Mucosa of rectum (tissue), 2 donors: ENCODE measurements around the gene PPP2R3B.
"Not testable (repeated sequence)": the region's sequence is repeated elsewhere in the genome, so short reads cannot be mapped to it uniquely, and the experiment has no call there.

Experiments used
- H3K27ac ChIP-seq, 2 donors: one replicate each; pipeline ENCODE4 v1.7.0; 2013; ENCODE audit warnings: inconsistent platforms in 2 of 2, low read depth in 2 of 2, low read length in 2 of 2
- H3K27me3 ChIP-seq, 2 donors: one replicate each; pipeline ENCODE4 v1.7.0; 2013; ENCODE audit warnings: low read length in 2 of 2; ENCODE audit not compliant: control insufficient read depth in 2 of 2, insufficient read depth in 2 of 2
- H3K36me3 ChIP-seq, 2 donors: one replicate each; pipeline ENCODE4 v1.7.0; 2013; ENCODE audit warnings: low read length in 2 of 2; ENCODE audit not compliant: control insufficient read depth in 2 of 2, insufficient read depth in 2 of 2
- H3K4me1 ChIP-seq, 2 donors: one replicate each; pipeline ENCODE4 v1.7.0; 2013; ENCODE audit warnings: low read length in 2 of 2, mild to moderate bottlenecking in 1 of 2; ENCODE audit not compliant: control insufficient read depth in 2 of 2, insufficient read depth in 2 of 2
- H3K4me3 ChIP-seq, 2 donors: one replicate each; pipeline ENCODE4 v1.7.0; 2013; ENCODE audit warnings: low read length in 2 of 2
- H3K9ac ChIP-seq, 2 donors: one replicate each; pipeline ENCODE4 v1.7.0; 2013; ENCODE audit warnings: low read length in 2 of 2, low read depth in 1 of 2, mild to moderate bottlenecking in 1 of 2
- H3K9me3 ChIP-seq, 2 donors: one replicate each; pipeline ENCODE4 v1.7.0; 2013; ENCODE audit warnings: low read length in 2 of 2; ENCODE audit not compliant: control insufficient read depth in 2 of 2
- donor health status: healthy.
- donor health status: Normal muscosa, but diverticular disease.

Gene PPP2R3B

GRCh38 chrX:386239-386767 is 404 bp downstream of the PPP2R3B start:
- Histone ChIP-seq H3K36me3 (no peaks in the 10 kb centered on the region), H3K4me3 (peak overlapping the region; percentile 89 to 91), H3K27me3 (no peaks in the 10 kb centered on the region), H3K27ac (peak overlapping the region; percentile 98 to 99), H3K9me3 (no peaks in the 10 kb centered on the region), H3K9ac (peak overlapping the region; percentile 94 to 95), H3K4me1 (peaks cover 0 to 6% of the 10 kb centered on the region in 2 donors)

GRCh38 chrX:385736-386135 is 971 bp downstream of the PPP2R3B start:
- H3K4me3 ChIP-seq: peak overlapping the region in 1 of 2 donors; percentile 89
- not testable (repeated sequence) for H3K27me3 ChIP-seq, H3K36me3 ChIP-seq, H3K9me3 ChIP-seq, H3K27ac ChIP-seq, H3K4me1 ChIP-seq, H3K9ac ChIP-seq

DNA sequence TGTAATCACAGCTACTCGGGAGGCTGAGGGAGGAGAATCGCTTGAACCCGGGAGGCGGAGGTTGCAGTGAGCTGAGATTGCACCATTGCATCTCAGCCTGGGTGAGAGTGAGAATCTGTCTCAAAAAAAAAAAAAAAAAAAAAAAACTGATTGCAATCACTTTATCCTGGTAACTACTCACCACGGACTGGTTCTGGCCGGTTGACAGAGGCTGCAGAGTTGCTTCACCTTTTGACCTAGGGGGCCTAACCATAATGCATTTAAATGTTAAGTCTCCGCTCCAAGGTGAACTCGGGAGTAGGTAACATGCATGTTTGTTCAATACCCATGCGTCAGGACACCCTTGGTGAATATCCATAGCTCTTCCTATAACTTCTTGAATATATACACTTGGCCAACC is 1.8 kb downstream of the PPP2R3B start:
- no peak overlapping the region for H3K9ac ChIP-seq
- peaks cover 0 to 6% of the 10 kb centered on the region in 2 donors for H3K4me1 ChIP-seq
- H3K27me3 ChIP-seq: no peaks in the 10 kb centered on the region
- H3K27ac ChIP-seq: no peak overlapping the region
- no peaks in the 10 kb centered on the region for H3K36me3 ChIP-seq
- no peak overlapping the region for H3K4me3 ChIP-seq
- no peaks in the 10 kb centered on the region for H3K9me3 ChIP-seq

GRCh38 chrX:378443-378842 is 8.3 kb downstream of the PPP2R3B start:
- H3K4me3 ChIP-seq: no peak overlapping the region
- H3K27ac ChIP-seq: no peak overlapping the region
- H3K4me1 ChIP-seq: peaks cover 2 to 4% of the 10 kb centered on the region in 2 donors
- H3K36me3 ChIP-seq: no peaks in the 10 kb centered on the region
- no peak overlapping the region for H3K9ac ChIP-seq
- H3K27me3 ChIP-seq: peaks cover 15 to 17% of the 10 kb centered on the region in 2 donors
- no peaks in the 10 kb centered on the region for H3K9me3 ChIP-seq

- H3K27me3 ChIP-seq: peaks cover 17 to 25% of the 10 kb centered on the region in 2 donors
- H3K36me3 ChIP-seq, H3K4me3 ChIP-seq, H3K9me3 ChIP-seq, H3K4me1 ChIP-seq, H3K9ac ChIP-seq, H3K27ac ChIP-seq: not testable (repeated sequence)
These were observed 10.5 kb downstream of the PPP2R3B start for GRCh38 chrX:376206-376605.

DNA sequence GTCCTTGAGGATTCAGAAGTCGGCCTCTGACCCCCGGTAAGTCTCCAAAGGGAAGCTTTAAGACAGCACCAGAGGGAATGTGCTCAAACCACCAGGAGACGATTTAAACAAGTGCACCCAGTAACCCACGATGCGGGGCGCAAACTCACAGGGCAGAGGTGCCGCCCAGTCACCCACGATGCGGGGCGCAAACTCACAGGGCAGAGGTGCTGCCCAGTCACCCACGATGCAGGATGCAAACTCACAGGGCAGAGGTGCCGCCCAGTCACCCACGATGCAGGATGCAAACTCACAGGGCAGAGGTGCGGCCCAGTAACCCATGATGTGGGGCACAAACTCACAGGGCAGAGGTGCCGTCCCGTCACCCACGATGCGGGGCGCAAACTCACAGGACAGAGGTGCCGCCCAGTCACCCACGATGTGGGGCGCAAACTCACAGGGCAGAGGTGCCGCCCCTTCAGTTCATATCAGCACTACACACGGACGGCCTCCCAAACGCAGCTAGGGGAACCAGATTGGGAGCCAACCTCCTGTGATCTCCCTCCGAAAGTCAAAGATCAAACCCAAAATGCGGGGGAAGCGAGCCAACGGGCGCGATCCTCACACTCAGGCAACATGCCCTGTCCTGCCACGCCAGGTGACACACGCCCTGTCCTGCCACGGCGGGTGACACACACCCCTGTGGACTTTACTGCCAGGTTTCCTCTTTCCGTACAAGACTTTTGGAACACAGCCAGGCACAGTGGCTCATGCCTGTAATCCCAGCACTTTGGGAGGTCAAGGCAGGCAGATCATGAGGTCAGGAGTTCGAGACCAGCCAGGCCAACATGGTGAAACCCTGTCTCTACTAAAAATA is 11.3 kb downstream of the PPP2R3B start:
- Histone ChIP-seq H3K27me3 (peaks cover 17 to 25% of the 10 kb centered on the region in 2 donors), H3K9ac (no peak overlapping the region), H3K9me3 (no peaks in the 10 kb centered on the region), H3K27ac (no peak overlapping the region), H3K4me1 (peaks cover 2 to 4% of the 10 kb centered on the region in 2 donors), H3K4me3 (no peak overlapping the region), H3K36me3 (no peaks in the 10 kb centered on the region)

DNA sequence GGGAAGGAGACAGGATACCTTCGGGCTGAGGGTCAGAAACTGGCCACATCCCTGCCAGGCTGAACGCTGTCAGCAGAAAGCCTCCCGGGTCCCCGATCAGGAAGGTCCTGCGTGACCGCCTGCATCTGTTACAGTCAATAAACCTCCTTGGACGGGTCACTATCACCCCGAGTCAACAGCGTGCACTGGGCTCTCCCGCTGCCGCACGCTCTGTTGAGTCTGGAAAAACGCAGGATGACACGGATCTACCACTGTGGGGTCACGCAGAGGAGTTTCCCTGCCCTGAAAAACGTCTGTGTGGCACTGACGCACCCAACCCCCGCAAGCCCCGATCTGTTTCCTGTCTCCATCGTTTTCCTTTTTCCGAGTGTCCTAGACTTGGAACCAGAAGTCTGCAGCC is 12.1 kb downstream of the PPP2R3B start:
- Histone ChIP-seq H3K27me3 (peaks cover 17 to 25% of the 10 kb centered on the region in 2 donors), H3K4me3 (no peak overlapping the region)

GRCh38 chrX:373641-374471 is 12.9 kb downstream of the PPP2R3B start:
- Histone ChIP-seq H3K9me3 (no peaks in the 10 kb centered on the region), H3K4me1 (peaks cover 2 to 4% of the 10 kb centered on the region in 2 donors), H3K4me3 (no peak overlapping the region), H3K27me3 (peaks cover 17 to 25% of the 10 kb centered on the region in 2 donors), H3K9ac (no peak overlapping the region), H3K27ac (no peak overlapping the region), H3K36me3 (no peaks in the 10 kb centered on the region)

More for the DNA sequence above, 12.1 kb downstream of the PPP2R3B start:
- Histone ChIP-seq H3K4me1 (peaks cover 2 to 4% of the 10 kb centered on the region in 2 donors), H3K9ac (no peak overlapping the region), H3K9me3 (no peaks in the 10 kb centered on the region), H3K36me3 (no peaks in the 10 kb centered on the region), H3K27ac (no peak overlapping the region)

DNA sequence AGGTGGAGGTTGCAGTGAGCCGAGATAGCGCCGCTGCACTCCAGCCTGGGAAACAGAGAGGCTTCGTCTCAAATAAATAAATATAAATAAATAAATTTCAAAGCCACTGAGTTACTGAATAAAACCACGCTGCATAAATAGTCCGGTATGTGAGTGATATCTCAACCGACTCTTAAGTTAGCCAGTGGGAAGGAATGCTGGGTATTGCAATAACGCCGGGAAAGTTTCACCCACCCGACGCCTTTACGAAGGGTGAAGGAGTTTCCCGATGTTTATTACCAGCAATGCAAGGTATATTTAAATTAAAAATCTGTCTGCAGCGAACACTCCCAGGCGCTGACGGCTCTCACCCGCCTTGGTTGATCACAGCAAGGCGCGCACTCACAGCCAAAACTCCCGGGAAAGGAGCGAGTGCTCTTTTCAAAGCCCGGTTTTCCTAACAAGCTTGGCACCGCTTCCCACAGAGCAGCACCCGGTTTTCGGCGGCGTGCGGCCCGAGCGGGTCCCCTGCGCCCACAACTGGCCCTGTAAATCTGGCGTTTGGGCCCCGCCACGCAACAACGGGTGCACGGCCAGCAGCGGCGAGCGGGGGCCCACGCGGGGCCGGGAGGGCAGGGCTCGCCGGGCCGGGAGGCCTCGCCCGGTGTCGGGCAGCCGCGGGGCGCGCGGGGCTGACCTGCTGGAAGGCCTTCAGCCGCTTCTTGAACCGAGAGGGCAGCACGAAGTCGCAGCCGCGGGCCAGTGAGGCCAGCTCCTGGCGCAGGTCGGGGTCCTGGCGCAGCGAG is 13.7 kb downstream of the PPP2R3B start:
- H3K4me3 ChIP-seq: peak overlapping the region in 1 of 2 donors; percentile 22
- H3K27me3 ChIP-seq: peaks cover 17 to 25% of the 10 kb centered on the region in 2 donors
- H3K9ac ChIP-seq: no peak overlapping the region
- no peaks in the 10 kb centered on the region for H3K9me3 ChIP-seq
- H3K27ac ChIP-seq: no peak overlapping the region
- H3K36me3 ChIP-seq: no peaks in the 10 kb centered on the region
- peaks cover 2 to 4% of the 10 kb centered on the region in 2 donors for H3K4me1 ChIP-seq
